ENCODE results near the gene WDR19. TPM values are rescaled to one million over a fixed set of nuclear protein-coding genes. Genes with fewer than 3 reads are reported as not detected.
"Not testable (repeated sequence)": the region's sequence is repeated elsewhere in the genome, so short reads cannot be mapped to it uniquely, and the experiment has no call there.

The WDR19 gene
- total RNA-seq, 1 donor from 2014 or later: 45.9 TPM

DNA sequence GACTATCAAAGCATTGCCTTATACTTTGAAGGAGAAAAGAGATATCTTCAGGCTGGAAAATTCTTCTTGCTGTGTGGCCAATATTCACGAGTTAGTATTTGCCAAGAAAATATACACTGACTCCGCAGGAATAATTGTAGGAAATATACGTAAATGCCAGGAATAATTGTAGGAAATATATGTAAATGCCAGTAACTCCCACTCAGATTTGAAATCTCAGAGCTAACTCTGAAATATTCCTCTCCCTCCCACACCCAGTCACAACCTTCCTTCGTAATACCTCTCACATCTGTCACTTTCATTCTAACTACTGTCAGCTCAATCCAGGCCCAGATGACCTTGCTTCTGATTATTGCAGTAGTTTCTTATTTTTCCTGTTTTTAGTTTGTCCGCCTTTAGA, 73.5 kb downstream of the WDR19 start:
- Mint-ChIP-seq H3K36me3 (ENCODE audit: unreplicated experiment) (peaks cover 32% of the 10 kb centered on the region), H3K4me1 (ENCODE audit: unreplicated experiment) (peaks cover 41% of the 10 kb centered on the region)
- no peak for DNase-seq (ENCODE audit: extremely low spot score, unreplicated experiment)

GRCh38 chr4:39256436-39256835, 74.1 kb downstream of the WDR19 start:
- Mint-ChIP-seq H3K27ac (ENCODE audit: unreplicated experiment) (peak overlapping the region; percentile 85), H3K27me3 (ENCODE audit: unreplicated experiment) (no peaks in the 10 kb centered on the region)
- DNase-seq (ENCODE audit: extremely low spot score, unreplicated experiment): no peak

More for the DNA sequence above, 73.5 kb downstream of the WDR19 start:
- H3K27me3 Mint-ChIP-seq (ENCODE audit: unreplicated experiment): no peaks in the 10 kb centered on the region
- H3K4me3 Mint-ChIP-seq (ENCODE audit: unreplicated experiment): no peak overlapping the region
- H3K27ac Mint-ChIP-seq (ENCODE audit: unreplicated experiment): peak overlapping the region; percentile 85
- peaks cover 3% of the 10 kb centered on the region for H3K9me3 Mint-ChIP-seq (ENCODE audit: unreplicated experiment)
- TF ChIP-seq, protein P1, sequence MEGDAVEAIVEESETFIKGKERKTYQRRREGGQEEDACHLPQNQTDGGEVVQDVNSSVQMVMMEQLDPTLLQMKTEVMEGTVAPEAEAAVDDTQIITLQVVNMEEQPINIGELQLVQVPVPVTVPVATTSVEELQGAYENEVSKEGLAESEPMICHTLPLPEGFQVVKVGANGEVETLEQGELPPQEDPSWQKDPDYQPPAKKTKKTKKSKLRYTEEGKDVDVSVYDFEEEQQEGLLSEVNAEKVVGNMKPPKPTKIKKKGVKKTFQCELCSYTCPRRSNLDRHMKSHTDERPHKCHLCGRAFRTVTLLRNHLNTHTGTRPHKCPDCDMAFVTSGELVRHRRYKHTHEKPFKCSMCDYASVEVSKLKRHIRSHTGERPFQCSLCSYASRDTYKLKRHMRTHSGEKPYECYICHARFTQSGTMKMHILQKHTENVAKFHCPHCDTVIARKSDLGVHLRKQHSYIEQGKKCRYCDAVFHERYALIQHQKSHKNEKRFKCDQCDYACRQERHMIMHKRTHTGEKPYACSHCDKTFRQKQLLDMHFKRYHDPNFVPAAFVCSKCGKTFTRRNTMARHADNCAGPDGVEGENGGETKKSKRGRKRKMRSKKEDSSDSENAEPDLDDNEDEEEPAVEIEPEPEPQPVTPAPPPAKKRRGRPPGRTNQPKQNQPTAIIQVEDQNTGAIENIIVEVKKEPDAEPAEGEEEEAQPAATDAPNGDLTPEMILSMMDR (IDR thresholded peaks at IDR 0.05): no peak

DNA sequence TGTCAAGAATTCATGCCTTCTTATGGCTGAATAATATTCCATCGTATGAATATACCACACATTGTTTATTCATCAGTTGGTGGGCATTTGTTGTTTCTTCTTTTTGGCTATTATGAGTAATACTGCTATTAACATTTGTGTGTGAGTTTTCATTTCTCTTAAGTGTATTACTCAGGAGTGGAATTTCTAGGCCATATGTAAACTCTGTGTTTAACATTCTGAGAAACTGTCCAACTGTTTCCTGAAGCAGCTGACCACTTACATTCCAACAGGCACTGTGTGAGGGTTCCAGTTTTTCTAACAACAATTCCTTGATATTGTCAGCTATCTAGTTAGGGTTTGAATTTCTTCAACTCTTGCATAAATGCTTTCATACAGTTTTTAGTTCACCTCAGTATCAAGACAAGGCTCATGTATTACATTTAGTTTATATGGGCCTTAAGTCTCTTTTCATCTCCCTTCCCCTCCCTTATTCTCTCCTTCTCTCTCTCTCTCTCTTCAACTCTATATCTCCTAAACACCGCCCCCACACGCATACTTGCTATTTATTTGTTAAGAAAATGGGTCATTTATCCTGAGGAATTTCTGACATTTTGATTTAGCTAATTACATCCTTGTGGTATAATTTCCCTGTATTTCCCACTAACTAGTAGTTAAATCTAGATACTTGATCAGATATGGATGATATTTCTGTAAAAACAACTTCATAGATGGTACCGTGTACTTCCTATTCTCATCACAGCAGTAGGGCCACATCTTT, 77.4 kb downstream of the WDR19 start:
- peaks cover 3% of the 10 kb centered on the region for H3K9me3 Mint-ChIP-seq (ENCODE audit: unreplicated experiment)
- DNase-seq (ENCODE audit: extremely low spot score, unreplicated experiment): no peak
- no peak overlapping the region for H3K4me3 Mint-ChIP-seq (ENCODE audit: unreplicated experiment)
- H3K36me3 Mint-ChIP-seq (ENCODE audit: unreplicated experiment): peaks cover 36% of the 10 kb centered on the region
- H3K27me3 Mint-ChIP-seq (ENCODE audit: unreplicated experiment): no peaks in the 10 kb centered on the region
- peak overlapping the region; percentile 23 for H3K27ac Mint-ChIP-seq (ENCODE audit: unreplicated experiment)
- H3K4me1 Mint-ChIP-seq (ENCODE audit: unreplicated experiment): peaks cover 38% of the 10 kb centered on the region
- TF ChIP-seq, protein P1 (IDR thresholded peaks at IDR 0.05): no peak

More at GRCh38 chr4:39256436-39256835, 74.1 kb downstream of the WDR19 start:
- no peak overlapping the region for H3K4me3 Mint-ChIP-seq (ENCODE audit: unreplicated experiment)
- H3K4me1 Mint-ChIP-seq (ENCODE audit: unreplicated experiment): peaks cover 41% of the 10 kb centered on the region
- H3K9me3 Mint-ChIP-seq (ENCODE audit: unreplicated experiment): peaks cover 3% of the 10 kb centered on the region
- peaks cover 35% of the 10 kb centered on the region for H3K36me3 Mint-ChIP-seq (ENCODE audit: unreplicated experiment)
- TF ChIP-seq, protein P1 (IDR thresholded peaks at IDR 0.05): no peak

- Mint-ChIP-seq H3K27me3 (ENCODE audit: unreplicated experiment) (no peaks in the 10 kb centered on the region), H3K27ac (ENCODE audit: unreplicated experiment) (no peak overlapping the region), H3K4me1 (ENCODE audit: unreplicated experiment) (peaks cover 12% of the 10 kb centered on the region), H3K4me3 (ENCODE audit: unreplicated experiment) (no peak overlapping the region), H3K36me3 (ENCODE audit: unreplicated experiment) (peaks cover 48% of the 10 kb centered on the region), H3K9me3 (ENCODE audit: unreplicated experiment) (peaks cover 3% of the 10 kb centered on the region)
- TF ChIP-seq, protein P1 (IDR thresholded peaks at IDR 0.05): no peak
- DNase-seq (ENCODE audit: extremely low spot score, unreplicated experiment): no peak
These were observed 81.6 kb downstream of the WDR19 start for GRCh38 chr4:39263895-39264294.

DNA sequence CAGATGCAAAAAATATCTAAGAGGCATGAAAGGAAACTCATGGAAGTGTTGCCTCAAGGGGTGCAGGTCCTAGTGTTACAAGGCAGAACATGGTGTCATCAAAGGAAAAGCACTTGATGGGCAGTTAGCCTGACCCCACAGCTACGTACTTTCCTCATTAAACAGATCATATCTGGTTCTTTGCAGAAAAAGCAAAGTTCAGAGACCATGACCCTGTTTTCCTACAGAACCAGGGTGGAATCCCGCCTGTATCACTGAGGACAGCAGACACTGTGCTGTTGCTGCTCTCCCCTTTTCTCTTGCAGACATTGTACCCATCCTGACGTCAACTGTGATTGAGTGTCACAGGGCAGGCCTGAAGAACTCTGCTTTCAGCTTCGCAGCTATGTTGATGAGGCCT, 92.2 kb downstream of the WDR19 start:
- Mint-ChIP-seq H3K36me3 (ENCODE audit: unreplicated experiment) (peaks cover 63% of the 10 kb centered on the region), H3K4me3 (ENCODE audit: unreplicated experiment) (no peak overlapping the region), H3K27me3 (ENCODE audit: unreplicated experiment) (no peaks in the 10 kb centered on the region), H3K9me3 (ENCODE audit: unreplicated experiment) (no peaks in the 10 kb centered on the region), H3K4me1 (ENCODE audit: unreplicated experiment) (no peaks in the 10 kb centered on the region), H3K27ac (ENCODE audit: unreplicated experiment) (no peak overlapping the region)
- no peak for DNase-seq (ENCODE audit: extremely low spot score, unreplicated experiment)
- TF ChIP-seq, protein P1 (IDR thresholded peaks at IDR 0.05): no peak

GRCh38 chr4:39277661-39278060, 95.3 kb downstream of the WDR19 start:
- not testable (repeated sequence) for H3K4me1 Mint-ChIP-seq (ENCODE audit: unreplicated experiment); DNase-seq (ENCODE audit: extremely low spot score, unreplicated experiment); H3K4me3 Mint-ChIP-seq (ENCODE audit: unreplicated experiment); H3K9me3 Mint-ChIP-seq (ENCODE audit: unreplicated experiment); H3K27ac Mint-ChIP-seq (ENCODE audit: unreplicated experiment); H3K27me3 Mint-ChIP-seq (ENCODE audit: unreplicated experiment)
- H3K36me3 Mint-ChIP-seq (ENCODE audit: unreplicated experiment): peaks cover 60% of the 10 kb centered on the region

All from osteocyte (in vitro differentiated cells).